Brain microvascular endothelial cell (primary cell): Measurements from ENCODE around the gene IGFLR1.

Experiments
- DNase-seq: peaks from one replicate; pipeline ENCODE4 v3.0.0-alpha.2; 2020
- H3K27ac ChIP-seq: fragments of 250-450 bp; sonication (Bioruptor Pico); 2 replicates; pipeline ENCODE4 v1.5.1; 2020; ENCODE audit warnings: mild to moderate bottlenecking, moderate library complexity
- H3K27me3 ChIP-seq: fragments of 250-450 bp; sonication (Bioruptor Pico); replicated peaks from 2 replicates; pipeline ENCODE4 v1.5.1; 2020; ENCODE audit warnings: mild to moderate bottlenecking
- H3K36me3 ChIP-seq: fragments of 250-450 bp; sonication (Bioruptor Pico); replicated peaks from 2 replicates; pipeline ENCODE4 v1.5.1; 2020; ENCODE audit warnings: mild to moderate bottlenecking
- H3K4me3 ChIP-seq: 2 replicates; pipeline ENCODE4 v1.5.1; 2011; ENCODE audit warnings: low read depth, mild to moderate bottlenecking, control low read depth, low read length, moderate library complexity
- in situ Hi-C: cut with HindIII; loops from 2 replicates; pipeline ENCODE4 v1.10.0; 2017; ENCODE audit warnings: low sequenced_read_pairs, low pct_ligation_motif_present
- TF ChIP-seq, protein P1 (sequence below): IDR thresholded peaks from 2 replicates; pipeline ENCODE4 v1.5.1; 2011; ENCODE audit warnings: low read depth, mild to moderate bottlenecking, moderate library complexity, low read length, control low read depth, inconsistent platforms; ENCODE audit errors: missing control alignments

IGFLR1 gene

GRCh38 chr19:35784503-35785338, 42.5 kb upstream of the IGFLR1 start:
- DNase-seq, result no peak
- in situ Hi-C loops, result no loop called here
- Histone ChIP-seq H3K36me3 (no peaks in the 10 kb centered on the region), H3K27ac (no peak overlapping the region), H3K4me3 (no peak overlapping the region), H3K27me3 (no peaks in the 10 kb centered on the region)
- TF ChIP-seq, protein P1, sequence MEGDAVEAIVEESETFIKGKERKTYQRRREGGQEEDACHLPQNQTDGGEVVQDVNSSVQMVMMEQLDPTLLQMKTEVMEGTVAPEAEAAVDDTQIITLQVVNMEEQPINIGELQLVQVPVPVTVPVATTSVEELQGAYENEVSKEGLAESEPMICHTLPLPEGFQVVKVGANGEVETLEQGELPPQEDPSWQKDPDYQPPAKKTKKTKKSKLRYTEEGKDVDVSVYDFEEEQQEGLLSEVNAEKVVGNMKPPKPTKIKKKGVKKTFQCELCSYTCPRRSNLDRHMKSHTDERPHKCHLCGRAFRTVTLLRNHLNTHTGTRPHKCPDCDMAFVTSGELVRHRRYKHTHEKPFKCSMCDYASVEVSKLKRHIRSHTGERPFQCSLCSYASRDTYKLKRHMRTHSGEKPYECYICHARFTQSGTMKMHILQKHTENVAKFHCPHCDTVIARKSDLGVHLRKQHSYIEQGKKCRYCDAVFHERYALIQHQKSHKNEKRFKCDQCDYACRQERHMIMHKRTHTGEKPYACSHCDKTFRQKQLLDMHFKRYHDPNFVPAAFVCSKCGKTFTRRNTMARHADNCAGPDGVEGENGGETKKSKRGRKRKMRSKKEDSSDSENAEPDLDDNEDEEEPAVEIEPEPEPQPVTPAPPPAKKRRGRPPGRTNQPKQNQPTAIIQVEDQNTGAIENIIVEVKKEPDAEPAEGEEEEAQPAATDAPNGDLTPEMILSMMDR, result no peak

DNA sequence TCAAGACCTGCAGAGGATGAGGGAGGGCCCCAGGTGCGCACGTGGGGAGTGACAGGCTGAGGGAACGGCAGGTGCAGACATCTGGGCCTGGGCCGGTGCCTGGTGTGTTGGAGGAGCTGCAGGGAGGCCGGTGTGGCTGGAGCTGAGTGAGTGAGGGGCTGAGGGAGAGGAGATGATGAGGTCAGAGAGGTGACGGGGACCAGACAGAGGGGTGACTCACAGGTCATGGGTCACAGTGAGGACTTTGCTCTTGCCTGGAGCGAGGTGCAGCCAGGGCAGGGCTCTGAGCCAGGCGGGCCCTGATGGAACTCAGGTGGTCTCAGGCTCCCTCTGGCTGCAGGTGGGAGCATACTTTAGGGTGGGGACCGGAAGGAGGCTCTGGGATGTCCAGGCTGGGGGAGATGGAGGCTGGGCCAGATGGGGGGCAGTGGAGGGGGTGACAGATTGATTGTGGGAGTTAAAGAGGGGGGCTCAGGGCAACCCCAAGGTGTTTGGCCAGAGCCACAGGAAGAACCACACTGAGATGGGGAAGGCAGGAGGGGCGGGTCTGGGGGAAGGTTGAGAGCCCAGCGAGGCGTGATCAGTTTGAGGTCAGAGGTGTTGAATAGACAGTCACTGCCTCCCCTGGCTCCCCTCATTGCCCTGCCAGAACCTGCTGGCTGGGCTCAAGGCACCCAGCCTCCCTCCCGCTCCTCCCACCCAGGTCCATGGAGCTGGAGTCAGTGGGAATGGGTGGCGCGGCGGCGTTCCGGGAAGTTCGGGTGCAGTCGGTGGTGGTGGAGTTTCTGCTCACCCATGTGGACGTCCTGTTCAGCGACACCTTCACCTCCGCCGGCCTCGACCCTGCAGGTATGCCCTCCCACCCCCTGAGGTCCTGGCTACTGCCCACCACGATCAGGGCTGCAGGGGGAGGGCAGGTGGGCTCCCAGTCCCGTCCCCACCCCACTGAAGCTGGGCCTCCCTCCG, 41.5 kb upstream of the IGFLR1 start:
- no peak for DNase-seq
- Histone ChIP-seq H3K36me3 (no peaks in the 10 kb centered on the region), H3K27me3 (no peaks in the 10 kb centered on the region), H3K4me3 (no peak overlapping the region), H3K27ac (no peak overlapping the region)
- TF ChIP-seq, protein P1, result peak; percentile 17
- in situ Hi-C loops, result no loop called here

DNA sequence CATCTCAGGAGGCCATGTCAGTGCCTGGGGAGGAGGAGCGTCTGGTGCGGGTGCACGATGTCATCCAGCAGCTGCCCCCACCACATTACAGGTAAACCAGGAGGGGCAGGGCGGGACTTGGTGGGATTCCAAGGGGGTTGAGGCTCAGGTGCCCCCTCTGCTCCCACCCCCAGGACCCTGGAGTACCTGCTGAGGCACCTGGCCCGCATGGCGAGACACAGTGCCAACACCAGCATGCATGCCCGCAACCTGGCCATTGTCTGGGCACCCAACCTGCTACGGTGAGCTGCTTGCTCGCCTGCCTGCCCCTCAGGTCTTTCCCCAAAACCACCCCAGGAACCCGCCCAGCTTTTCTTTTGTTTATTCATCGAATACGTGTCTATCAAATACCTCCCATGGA, 40.3 kb upstream of the IGFLR1 start:
- Histone ChIP-seq H3K27ac (no peak overlapping the region), H3K4me3 (no peak overlapping the region), H3K27me3 (no peaks in the 10 kb centered on the region), H3K36me3 (no peaks in the 10 kb centered on the region)
- no peak for DNase-seq
- TF ChIP-seq, protein P1, result no peak
- in situ Hi-C loops, result no loop called here

DNA sequence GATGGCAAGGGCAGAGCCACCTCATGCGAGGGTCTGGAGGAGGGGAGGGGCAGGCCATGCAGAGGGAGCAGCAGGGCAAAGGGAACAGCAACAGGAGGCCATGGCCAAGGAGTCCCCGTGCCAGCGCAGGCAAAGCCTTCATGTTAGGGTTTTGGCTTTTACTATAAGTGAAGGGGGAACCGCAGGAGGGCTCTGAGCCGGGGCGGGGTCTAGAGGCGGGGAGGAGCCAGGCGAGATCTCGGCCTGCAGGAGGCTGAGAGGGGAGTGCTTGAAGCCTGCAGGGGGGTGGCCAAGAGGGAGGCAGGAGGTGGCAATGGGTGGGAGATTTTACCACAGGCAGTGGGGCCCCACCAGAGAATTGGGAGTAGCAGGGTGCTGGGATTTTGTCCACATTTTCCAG, 39.4 kb upstream of the IGFLR1 start:
- in situ Hi-C loops, result no loop called here
- Histone ChIP-seq H3K27me3 (no peaks in the 10 kb centered on the region), H3K36me3 (no peaks in the 10 kb centered on the region)

GRCh38 chr19:35780717-35781116, 38.5 kb upstream of the IGFLR1 start:
- TF ChIP-seq, protein P1, result no peak
- Histone ChIP-seq H3K36me3 (no peaks in the 10 kb centered on the region), H3K27ac (no peak overlapping the region), H3K27me3 (no peaks in the 10 kb centered on the region), H3K4me3 (no peak overlapping the region)
- in situ Hi-C loops, result no loop called here
- no peak for DNase-seq

More for the DNA sequence above, 39.4 kb upstream of the IGFLR1 start:
- Histone ChIP-seq H3K27ac (no peak overlapping the region), H3K4me3 (no peak overlapping the region)
- TF ChIP-seq, protein P1, result no peak
- no peak for DNase-seq
